ENCODE measurements around the gene ZNF664.

The ZNF664 gene

DNA sequence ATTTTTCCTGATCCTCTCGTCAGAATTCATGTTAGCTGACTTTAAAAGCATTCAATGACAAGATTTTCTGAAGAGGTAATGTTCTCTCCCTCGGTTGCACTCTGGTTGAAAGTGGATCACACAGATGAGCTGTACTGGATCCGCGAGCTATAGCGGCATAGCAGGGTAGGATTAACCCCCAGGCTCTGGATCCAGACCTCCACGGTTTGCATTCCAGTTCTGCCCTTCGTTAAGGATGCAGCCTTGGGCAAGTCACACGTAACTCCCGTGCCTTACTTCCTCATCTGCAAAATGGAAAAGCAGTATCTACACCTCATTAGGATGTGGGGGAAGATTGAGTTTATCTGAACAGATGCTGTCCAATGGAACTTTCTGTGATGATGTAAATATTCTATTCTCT, 14.1 kb upstream of the ZNF664 start:
- no peak for DNase-seq (ENCODE audit: low read depth)

DNA sequence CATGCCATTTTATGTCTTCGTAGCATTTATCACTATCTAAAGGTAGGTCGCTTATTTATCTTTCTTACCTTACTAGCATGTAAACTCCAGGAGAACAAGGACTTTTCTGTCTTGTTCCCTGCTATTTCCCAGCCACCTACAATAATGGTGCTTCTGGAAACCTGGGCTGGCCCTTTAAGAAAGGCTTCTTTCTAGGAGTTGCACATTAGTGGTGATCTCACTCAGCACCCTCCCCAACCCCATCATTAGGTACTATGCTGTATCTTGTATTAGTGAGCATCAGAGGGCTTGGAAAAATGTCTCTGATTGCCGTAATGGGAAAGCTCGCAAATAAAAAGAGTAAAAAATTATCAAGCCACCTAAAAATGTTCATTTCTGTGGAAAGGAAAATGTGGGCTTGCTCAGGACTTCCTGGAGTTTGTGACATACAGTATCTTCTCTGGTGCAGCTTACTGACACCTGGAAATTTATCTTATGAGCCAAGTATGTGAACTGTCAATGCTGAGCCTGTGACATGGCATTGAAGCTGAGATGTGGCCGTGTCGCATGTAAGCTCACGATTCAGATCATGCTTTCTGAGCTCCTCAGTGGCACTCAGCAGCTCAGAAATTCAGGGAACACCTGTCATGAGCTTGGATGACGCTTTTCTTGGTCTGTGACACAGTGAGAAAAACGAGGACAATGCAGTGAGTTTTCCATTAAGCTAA, 12.8 kb upstream of the ZNF664 start:
- DNase-seq (ENCODE audit: low read depth): no peak

DNA sequence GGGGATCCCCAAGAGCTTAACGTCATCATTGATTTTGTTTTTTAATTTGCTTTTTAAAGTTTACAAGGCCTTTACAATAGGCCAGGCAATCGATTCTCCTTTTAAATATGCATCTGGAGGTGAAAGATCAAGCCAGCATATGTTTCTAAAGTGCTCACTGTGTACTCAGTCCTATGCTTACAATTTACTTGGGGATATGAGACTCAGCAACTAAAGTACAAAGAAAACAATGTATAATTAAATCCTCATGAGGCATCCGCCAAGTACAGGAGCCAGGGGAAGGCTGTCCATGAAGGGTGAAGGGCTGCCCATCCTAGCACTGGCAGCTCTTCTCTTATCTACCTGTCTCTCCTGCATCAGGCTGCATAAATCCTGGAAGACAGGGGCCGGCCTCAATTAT, 12.2 kb upstream of the ZNF664 start:
- peak; percentile 51 for DNase-seq (ENCODE audit: low read depth)

DNA sequence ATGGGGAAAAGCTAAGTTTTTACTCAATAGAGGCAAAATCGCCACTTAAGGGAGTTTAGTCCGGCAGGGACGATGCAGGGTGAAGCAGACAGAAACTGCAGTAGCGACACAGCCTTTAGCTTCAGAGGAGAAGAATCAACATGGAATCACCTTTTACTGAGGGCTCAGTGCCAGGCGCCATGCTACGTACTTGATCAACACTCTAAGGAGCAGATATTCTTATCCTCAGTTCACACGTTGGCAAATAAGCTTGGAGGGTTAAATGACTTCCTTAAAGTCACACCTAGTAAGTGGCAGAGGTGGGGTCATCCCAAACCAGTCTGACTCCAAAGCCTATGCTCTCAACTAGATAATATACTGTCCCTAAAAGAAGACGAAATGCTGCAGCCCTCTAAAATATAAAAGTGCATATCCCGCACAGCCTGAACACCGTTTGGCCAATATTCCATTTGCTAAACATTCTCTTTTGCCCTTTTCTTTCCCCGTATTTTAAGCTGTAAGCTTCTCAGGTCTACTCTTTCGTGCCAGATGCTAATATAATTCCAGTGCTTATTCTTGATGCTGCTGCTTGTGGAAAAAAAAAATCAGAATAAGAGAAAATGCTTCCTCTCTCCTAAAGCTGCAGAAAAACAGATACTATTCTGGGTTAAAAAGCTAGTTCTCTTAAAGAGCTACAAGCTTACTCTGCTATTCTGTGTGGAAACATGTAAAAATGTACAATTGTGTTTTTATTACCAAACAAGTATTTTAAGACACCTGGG, 11.2 kb upstream of the ZNF664 start:
- DNase-seq (ENCODE audit: low read depth): no peak

DNA sequence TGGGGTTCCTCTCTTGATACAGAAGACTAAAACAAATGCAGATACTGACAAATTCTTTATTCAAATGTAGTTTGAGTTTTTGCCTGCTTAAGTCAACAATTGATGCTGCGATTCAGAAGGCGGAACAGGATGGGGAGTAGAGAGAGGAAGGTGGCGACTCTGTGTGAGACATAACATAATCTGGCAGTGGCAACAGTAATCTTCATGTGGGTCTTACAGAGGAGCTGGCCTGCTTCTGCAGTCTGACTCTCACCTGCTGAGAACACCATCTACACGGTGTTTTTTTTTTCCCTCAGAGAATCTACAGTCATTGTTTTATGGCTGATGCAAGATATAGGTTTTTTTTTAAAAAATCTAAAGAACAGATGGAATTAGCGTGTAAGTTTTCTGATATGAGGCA, 10.5 kb upstream of the ZNF664 start:
- no peak for DNase-seq (ENCODE audit: low read depth)

DNA sequence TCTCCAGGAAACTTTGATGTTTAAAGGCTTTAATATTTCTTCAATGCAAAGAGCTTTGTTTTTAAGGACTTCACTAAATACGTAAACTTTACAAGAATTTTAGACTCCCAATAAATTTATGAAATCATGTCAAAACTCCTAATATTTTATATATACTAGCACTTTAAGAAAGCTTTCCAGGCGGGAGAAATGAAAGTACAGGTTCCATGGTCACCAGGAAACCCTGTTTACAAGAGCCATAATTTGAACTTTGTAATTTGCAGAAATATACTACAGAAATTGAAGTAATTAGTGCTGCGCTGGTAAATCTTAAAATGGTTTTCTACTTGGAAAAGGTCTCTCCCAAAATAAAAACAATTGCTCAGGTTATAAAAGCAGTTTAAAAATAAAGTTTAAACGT, 9.2 kb upstream of the ZNF664 start:
- DNase-seq (ENCODE audit: low read depth): no peak

DNA sequence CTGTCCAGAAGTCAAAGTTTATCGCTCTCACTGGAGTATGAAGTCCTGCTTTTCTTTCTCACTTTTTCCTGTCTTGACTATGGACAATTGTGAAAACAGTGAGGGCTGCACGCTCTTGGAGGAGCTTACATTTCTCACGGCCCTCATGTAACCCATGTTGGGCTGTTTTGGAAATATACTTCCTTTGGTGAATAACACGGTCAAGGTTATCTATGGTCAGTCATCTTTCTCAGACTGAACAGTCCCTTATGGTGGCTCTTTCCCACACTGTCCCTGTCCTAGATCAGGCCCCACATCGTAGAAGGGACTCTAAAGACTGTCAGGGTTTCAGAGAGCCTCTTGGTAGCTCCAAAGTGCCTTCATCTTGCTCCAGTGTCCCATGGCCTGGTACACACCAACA, 7.6 kb upstream of the ZNF664 start:
- DNase-seq (ENCODE audit: low read depth): no peak

DNA sequence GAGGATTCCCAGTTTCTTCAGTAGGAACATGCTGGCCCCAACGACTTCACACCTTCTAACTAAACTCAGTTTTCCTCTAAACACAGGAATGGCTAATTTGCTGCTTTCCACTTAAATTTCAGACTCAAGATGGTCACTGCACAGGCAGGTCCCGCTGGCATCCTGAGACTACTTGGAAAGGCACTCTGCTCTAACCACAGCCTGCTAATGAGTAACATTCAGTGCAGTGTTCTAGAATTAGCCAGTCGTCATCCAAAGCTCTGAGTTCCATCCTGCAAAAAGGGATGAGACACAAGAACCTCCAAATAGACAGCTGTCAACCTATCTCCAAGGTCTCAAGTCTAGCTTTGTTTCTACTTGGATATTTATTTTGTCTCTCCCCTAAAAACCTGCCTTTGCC, 6.4 kb upstream of the ZNF664 start:
- peak; percentile 63 for DNase-seq (ENCODE audit: low read depth)

DNA sequence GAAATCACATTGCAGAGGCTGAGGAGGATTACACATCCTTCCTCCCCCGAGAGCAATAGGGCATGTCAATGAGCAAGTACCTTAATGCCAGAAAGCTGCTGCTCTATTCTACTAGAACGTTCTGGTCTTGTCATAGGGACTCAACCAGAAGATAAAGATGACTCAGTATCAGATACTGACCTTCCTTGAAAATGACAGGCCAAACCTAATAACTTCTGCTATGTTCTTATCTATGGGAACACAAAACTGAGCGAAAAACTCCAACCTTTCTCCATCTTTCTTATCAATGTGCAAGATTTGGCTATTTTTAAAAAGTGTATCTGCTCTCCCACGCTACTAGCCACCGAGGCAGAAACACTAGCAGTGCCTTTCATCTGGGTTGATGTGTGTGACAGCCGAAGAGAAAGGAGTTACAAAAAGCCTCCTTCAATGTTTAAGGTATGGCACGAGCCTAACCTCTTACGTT, 5.9 kb upstream of the ZNF664 start:
- DNase-seq (ENCODE audit: low read depth): no peak

DNA sequence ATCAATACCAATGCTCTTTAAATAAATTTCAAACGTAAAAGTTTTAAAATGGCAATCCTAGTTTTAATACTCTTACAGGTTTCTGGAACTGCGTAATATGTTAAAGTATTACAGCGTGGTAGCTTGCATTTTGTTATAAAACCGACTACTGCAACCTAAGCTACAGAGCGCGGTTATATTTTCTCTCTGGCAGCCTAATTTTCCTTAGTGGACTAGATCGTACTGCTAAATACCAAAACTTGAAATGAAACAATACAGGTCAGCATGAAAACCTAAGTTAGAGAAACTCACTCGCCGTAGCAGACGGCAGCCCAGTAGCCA, 1.6 kb upstream of the ZNF664 start:
- DNase-seq (ENCODE audit: low read depth): no peak

DNA sequence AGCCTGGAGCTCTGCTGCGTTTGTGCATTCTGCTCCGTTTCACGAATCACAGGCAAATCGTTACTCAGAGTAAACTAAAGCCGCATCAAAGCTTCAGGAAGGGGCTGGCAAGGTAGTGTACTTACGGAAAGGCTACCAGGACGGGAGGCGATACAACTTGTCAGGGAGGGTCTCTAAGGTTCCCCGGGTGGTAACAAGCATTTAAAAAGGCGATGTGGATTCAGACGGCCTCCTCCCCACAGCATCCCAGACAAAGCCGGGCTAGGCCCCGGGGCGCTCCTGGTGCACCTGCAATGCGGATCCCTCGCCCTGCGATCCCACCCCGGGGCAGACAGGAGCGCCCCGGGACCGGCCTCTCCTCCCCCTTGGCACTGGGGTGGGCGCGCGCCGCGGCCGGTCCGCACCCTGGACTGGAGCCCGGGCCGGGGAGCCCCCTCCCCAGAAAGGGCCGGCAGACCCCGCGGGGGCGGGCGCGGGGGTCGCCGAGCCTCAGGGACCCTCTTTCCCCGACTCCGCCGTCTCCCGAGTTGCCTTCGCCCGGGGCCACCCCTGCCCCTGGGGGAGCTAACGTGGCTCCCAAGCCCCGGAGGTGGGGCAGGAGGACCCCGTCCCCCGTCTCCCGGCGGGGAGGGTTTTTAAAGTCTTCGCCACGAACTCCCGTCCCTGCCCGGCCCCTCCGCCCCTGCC, 1.1 kb upstream of the ZNF664 start:
- DNase-seq (ENCODE audit: low read depth): peak; percentile 8

DNA sequence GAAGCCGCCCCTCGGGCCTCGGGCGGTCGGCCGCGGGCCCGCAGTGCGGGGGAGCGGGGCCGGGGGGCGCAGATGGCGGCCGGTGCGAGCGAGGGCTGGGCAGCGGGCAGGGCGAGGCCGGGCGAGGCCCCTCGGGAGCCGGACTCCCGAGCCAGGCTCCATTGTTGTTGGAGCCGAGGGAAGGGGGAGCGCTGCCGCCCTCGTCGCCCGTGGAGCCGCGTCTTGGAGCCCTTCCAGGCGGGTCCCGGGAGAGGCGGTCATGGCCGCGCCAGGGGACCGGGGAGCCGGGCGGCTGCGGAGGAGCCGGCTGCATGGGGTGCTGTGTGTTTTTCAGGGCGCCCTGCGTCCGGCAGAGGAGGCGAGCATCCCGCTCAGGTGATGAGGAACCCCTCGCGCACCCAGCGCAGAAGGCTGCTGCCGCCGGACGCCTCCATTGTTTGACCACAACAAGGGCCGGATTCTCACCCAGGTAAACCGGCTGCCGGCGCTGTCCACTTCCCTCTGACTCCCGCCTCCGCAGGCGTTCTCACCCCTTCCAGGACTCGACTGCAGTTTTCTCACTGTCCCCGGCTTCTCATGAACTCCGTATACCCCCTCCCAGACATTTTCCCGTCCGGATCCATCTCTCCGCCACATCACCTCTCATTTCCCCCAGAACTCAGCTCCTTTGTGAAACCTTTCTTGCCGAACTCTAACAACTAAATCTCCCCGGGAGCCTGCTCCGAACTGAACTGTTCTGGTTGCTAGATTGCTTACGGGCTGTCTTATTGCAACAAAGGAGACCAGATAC, 732 bp downstream of the ZNF664 start:
- no peak for DNase-seq (ENCODE audit: low read depth)

DNA sequence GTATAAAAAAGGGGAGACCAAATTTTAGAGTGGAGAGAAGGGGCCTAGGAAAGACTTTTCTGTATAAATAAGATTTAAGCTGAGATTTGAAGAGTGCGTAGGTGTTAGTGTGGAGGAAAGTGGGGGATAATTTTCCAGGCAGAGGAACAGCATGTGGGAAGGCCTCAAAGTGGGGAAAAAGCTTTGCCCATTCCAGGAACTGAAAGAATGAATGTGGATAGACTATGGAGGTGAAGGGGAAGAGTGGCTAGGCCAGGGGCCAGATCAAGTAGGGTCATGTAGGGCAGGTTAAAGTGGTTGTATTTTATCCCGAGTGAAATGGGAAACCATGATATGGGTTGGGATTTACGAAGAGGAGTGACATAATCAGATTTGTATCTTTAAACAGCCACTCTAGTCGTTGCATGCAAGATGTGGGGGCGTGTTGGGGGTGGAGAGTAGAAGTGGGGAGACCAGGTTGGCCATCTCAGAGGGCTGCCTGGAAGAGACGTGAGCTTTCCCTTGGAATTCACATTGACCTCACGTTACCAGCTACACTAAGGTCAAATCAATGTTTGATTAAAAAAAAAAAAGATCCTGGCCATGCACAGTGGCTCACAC, 3.3 kb downstream of the ZNF664 start:
- no peak for DNase-seq (ENCODE audit: low read depth)

DNA sequence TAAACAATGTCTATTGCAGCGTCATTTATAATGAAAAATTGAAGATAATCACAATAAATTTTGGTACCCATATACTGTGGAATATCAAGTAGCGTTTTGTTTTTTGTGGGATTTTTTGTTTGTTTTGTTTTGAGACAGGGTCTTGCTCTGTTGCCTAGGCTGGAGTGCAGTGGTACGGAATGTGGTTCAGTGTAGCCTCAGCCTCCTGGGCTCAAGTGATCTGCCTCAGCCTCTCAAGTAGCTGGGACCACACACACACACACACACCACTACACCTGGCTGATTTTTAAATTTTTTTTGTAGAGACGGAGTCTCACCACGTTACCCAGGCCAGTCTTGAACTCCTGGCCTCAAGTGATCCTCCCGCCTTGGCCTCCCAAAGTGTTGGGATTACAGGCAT, 6.6 kb downstream of the ZNF664 start:
- DNase-seq (ENCODE audit: low read depth): no peak

DNA sequence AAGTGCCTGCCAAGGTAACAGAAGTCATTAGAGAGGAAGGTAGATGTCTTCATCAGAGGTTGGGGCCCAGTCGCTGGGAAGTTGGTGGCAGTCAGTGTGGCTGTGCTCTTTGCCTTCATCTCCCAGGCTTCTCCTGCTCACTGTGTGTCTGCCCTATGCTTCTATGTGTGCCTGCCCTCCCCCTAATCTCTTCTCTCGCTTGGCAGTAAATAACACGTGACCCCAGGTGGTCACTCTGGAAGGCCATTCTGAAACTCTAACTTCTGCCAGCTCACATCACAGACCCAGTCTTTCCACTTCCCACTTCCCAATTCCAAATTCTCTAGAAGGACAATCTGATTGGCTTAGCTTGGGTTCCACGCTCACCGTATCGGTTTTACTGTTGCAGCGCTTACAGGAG, 9.3 kb downstream of the ZNF664 start:
- DNase-seq (ENCODE audit: low read depth): no peak

DNA sequence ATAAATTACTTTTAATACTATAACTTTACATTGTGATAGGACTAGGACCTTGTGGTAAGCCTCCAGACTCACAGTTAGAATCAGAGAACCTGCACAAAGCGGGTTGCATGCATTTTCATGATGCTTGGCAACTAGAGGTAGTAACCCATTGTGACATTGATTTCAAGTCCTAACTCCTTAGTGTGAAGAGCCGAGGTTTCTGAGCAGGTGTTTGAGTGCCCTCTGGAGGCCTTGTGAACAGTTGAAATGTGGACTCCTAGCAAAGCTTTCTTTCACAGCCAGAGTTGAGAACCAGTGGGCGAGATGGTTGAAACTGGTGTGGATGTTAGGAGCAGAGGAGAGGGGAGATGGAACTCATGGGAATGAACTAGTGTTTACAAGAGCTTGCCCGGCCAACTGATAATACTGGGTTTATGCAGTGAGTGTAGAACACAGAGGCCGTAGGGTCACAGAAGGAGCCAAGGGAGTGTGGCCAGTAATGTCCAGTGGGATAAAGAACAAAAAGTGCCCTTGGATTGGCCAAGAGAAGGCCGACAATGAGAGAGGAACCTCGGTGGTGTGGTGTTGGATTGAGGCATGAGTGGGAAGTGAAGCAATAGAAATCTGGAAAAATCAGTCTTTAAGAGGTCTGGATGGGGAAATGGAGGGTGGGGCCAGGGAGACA, 10.9 kb downstream of the ZNF664 start:
- DNase-seq (ENCODE audit: low read depth): peak; percentile 69

DNA sequence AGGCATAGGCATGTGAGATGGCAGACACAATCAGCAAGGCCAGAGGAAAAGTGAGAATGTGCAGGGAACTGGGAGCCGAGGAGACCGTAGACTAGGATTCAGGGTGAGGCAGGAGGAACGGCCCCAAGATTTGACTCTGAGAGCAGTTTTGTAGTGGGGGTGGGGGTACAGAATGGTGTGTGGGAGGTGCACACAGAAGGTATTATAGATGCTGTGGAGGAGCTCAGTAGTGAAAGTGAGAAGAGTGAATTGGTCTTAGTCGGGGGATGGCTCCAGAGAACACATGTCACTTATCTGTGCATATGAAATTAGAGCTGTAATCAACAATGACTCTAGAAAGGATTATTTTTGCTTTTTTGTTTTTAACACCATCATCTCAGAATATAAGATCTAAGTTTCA, 11.9 kb downstream of the ZNF664 start:
- no peak for DNase-seq (ENCODE audit: low read depth)

DNA sequence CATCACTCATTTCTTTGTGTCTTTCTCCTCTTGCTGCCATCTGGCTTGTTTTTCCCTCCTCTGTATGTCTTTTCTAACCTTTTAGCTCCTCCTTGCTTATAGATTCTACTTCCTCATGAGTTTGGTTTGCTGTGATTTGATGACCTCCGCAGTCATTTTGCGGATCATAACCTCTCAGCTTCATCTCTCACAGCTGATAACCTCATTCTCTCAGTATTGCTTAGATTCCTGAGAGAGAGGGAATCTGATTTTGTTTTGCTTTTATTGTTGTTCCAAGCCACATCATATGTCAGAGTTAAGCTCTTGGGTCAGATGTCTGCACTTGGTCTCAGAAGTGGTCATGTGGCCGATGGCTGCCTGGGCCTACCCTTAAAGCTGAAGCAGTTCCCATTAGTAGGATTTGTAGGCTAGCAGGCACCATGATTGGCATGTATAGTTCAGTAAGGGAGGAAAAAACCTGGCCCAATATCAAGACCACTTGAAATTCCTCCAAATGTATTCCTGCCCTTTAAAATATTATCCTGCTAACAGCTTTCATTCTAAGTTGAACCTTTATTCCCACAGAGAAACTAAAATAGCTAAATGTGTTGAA, 13.5 kb downstream of the ZNF664 start:
- no peak for DNase-seq (ENCODE audit: low read depth)

DNA sequence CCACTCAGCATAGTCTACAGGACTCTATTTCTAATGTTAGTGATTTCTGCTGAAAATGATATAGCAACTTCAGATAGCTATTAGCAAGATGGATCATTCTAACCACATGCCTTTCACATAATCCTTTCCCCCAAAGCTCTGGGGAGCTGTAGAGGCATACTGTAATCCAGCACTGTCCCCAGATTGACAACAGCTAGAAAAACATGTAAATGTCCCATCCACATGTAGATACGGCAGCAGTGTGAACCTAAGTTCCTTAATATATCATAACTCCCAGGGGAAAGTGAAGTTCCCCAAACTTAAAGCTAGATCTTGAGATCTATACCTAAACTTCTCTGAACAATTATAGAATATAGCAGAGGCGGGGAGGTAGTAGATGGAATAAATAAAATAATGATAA, 14.0 kb downstream of the ZNF664 start:
- DNase-seq (ENCODE audit: low read depth): no peak

DNA sequence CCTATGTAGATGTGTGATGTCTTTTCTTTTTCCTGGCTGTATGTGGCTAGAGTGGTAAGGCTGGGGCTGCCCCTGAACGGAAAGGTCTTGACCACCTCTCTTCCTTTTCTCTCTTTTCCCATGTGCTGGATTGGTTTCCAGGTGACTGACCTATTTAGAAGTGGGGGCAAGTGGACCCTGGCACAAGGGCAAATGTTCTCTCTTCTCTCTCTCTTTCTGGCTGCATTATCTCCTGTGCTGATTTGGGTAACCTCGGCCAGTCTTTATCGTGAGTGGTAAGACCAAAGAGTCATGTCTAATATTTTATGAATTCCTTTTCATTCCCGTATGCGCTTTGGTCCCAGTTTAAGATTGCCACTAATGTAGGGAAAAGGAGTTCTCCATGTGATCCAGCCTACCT, 16.2 kb downstream of the ZNF664 start:
- DNase-seq (ENCODE audit: low read depth): no peak

DNA sequence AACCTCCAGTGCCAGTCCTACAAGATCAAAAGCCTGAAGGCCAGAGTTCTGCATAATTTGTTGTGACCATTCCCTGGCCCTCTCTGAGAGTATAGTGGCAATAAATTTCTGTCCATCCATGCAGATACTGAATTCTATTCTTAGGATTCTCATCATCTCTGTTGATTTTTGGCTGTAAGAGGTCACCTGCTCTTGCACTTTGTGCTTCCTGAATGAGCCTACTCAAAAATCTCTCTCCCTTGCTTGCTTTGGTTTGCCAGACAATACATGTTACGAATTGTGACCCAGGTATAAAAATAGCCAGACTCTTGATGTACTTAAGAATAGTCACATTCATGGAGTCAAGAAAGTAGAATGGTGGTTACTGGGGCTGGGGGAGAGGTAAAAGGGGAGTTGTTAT, 16.7 kb downstream of the ZNF664 start:
- no peak for DNase-seq (ENCODE audit: low read depth)
